ENCODE measurements around the gene TRMT1.

The TRMT1 gene

DNA sequence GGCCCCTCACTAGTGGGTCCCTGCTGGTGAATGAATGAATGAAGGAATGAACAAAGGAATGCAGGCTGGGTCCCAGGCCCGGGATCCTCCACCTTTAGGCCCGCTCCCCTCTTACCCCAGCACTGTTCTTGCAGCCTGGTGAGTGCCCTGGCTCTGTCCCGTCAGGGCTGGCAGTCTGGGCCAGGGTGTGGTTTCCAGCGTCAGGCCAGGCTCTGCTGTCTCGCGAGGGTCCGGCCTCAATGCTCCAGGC, 14.2 kb downstream of the TRMT1 start:
- DNase-seq (ENCODE audit: low read depth), result no peak

DNA sequence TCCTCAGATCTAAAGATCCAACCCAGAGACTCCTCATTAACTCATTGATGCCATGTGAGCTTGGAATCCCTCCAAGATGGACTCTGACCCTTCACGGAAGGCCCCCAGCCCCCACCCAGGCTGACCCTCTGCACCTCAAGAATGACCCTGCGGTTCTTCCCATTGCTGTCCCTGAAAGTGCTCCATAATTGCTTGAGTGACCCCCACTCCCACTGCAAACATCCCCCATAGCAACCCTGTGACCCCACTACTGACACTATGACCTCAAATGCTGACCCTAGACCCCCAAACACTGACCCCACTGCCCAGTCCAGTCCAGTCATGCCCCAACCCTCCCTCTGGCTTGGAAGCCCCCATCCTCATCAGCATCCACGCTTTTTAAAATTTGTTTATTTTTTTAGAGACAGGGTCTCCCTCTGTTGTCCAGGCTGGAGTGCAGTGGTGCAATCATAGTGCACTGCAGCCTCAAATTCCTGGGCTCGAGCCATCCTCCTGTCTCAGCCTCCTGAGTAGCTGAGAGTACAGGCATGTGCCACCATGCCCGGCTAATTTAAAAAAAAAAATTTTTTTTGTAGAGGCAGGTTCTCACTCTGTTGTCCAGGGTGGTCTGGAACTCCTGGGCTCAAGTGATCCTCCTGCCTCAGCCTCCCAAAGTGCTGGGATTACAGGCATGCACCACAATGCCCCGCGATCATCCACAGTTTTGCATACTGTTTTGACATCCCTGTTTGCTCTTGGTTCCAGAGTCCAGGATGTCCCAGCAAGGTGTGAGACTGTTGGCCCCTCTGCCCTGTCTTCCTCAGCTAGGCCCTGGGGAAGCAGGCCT, 14.7 kb downstream of the TRMT1 start:
- no peak for DNase-seq (ENCODE audit: low read depth)

DNA sequence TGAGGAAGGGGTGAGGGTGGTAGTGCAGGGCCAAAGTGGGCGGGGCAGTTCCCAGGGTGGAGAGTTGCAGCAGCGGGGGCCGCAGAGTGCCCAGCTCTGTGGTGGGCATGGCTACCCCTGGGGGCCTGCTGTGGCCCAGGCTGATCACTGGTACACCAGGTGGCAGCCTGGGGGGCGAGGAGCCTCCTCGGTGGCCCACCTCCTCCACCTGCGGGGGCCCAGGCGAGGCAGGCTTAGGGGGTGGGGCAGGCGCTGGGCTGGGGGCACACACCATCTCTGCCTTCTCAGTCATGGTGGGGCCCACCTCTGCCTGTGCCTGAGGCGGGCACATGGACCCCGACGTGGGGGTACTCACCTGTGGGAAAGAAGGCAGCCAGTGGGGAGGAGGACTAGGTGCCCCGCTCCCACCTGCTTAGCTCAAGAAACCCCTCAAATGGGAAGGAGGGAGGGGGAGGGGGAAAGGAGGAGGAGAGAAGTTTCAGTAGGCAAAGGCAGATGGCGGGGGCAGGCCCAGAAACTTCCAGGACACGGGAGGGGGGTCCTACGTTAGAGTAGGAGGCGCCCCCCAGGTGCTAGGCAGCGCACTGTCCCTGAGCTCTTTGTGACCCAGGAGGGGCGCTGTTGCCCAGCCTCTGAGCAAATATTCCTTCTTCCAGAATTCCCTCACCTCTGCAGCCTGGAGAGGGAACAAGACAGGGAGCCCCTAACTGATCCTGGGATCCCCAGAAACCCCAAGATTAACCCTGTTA, 15.5 kb downstream of the TRMT1 start:
- peak; percentile 76 for DNase-seq (ENCODE audit: low read depth)

DNA sequence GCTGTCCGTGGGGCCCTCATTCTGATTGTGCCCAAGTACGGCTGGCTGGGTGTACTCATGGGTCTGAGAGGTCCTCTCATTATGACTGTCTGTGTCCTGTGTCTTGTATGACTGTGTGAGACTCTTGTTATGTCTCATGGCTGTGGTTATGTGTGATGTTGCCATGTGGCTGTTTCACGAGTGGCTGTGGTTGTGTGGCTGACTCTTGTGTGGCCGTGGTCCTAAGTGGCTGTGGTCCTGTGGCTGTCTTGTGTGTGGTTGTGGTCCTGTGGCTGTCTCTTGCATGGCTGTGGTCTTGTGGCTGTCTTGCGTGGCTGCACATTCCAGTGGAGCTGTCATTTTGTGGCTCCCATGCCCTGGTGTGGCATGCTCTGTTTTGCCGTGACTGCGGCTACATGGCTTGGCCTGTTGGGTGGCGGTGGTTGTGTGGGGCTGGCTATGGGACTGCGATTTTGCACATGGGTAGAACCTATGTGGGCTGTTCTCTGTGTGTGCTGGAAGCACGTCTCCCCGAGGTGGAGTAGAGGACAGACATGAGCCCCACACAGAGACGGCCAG, 16.4 kb downstream of the TRMT1 start:
- no peak for DNase-seq (ENCODE audit: low read depth)

DNA sequence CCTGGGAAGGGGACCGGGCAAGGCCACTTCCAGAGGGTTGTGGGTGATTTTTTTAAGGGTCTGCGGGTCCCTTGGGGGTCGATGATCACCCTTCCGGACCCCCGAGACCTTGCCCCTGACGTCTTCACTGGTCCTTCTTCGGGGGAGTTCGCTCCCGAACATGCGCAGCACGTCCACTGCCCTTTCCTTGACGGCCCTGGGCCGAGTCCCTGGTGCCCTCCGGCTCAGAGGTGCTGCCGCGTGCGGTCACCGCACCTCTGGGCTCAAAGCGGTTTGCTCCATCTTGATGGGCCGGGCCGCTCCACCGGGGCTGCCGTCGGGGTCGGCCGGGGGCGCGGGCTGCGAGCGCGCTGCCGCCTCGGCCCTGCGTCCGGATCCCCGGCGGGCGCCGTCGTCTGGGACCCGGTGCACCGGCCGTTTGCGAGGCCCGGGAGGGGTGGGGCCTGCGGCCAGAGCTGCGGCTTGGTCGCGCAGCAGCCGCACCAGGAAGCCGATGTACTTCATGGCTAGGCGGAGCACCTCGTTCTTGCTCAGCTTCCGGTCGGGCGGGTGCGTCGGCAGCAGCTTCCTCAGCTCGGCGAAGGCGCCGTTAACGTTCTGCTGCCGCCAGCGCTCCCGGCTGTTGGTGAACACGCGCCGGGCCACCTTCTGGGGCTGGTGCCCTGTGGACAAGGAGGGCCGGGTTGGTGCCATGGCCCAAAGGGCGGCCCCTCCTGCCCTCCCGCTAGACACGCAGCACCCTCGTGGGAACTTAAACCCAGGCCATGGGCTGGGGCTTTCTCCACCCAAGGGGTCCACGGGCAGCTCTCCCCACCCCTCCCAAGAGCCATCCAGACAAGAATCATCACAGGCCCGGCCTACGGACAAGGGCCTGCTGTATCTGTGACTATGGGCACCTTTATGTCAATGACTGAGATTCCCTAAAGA, 17.2 kb downstream of the TRMT1 start:
- DNase-seq (ENCODE audit: low read depth), result no peak

DNA sequence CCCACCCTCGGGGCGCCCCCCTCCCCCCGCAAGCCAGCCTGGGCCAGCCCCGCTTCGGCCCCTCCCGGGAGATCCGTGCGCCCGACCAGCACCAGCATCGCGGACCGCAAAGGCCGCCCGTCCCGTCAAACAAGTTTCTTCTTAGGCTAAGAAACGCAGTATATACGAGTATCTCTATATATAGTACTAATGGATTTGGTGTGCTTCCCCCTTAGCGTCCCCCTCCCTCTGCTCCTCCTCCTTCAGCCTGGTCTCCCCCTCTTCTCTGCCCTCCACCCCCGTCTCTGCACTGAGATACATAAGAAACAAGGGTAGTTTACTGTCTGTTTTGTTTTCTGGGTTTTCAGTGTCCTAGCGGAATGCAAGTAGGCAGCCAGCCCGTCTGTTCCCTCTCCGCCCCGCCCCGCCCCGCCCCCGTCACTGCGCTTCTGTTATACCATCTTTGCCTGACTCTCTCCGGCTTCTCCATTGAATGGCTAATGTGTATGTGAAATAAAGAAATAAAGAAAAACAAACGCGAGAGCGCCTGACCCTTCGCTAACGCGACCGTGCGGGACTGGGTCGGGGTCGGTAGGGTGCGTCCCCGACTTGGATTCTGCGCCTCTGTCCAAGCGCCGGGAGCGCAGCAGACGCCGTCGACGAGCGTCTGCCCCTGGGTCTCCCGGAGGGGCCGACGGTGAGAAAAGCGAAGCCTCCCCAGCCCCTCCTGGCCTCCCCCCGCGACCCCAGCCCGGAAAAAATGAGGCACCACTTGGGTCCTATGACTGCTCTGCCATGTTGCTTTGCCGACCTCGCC, 18.1 kb downstream of the TRMT1 start:
- DNase-seq (ENCODE audit: low read depth), result no peak

DNA sequence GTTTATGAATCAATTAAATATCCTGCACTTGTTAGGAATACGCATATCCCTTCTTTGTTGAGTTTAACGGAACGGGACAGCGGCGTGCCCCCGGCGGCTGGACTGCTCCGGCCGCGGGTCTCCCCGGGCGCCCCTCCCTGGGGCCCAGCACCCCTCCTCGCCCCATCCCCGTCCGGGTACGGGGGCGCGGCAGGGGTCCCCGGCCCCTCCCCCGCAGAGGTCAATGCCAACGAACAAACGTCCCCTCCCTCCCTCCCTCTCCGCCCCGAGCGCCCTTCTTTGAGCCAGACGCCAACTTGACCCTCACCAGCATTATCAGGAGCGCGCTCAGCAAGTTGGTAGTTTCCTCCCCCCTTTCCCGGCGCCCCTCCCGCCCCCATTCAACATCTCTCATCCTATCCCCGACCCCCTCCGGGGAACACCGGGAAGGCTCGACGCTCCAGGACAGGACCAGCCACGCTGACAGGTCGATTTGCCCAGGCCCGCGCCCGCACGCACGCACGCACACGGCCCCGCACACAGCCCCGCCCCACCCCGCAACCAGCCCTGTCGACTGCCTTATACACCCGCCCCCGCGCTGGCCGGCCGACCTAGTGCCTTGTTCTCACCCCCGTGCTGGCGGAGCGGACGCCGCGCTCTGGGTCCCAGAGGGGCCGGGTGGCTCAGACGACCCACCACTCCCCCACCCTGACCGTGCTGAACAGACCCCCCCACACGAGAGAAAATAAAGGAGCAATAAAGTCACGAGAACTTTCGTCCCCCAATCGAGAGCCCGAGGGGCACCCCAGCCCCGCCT, 18.9 kb downstream of the TRMT1 start:
- DNase-seq (ENCODE audit: low read depth), result peak; percentile 84

DNA sequence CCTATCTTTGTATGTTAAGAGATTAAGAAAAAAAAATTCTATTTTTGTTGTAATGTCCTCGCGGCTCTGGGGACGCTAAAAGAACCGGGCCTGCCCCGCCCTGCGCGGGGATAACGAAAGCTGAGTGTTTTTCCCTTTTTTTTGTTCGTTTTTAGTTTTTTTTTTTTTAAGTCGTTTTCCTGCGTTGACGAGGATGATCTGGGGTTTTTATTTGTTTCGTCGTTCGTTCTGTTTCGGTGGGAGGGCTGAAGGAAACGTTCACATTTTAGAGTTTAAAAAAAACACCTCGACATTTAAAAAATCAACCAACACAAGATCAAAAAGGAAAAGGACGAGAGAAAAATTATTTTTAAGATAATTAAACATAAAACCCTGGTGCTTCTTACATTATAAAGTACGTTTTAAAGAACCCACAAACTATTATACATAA, 19.5 kb downstream of the TRMT1 start:
- no peak for DNase-seq (ENCODE audit: low read depth)

DNA sequence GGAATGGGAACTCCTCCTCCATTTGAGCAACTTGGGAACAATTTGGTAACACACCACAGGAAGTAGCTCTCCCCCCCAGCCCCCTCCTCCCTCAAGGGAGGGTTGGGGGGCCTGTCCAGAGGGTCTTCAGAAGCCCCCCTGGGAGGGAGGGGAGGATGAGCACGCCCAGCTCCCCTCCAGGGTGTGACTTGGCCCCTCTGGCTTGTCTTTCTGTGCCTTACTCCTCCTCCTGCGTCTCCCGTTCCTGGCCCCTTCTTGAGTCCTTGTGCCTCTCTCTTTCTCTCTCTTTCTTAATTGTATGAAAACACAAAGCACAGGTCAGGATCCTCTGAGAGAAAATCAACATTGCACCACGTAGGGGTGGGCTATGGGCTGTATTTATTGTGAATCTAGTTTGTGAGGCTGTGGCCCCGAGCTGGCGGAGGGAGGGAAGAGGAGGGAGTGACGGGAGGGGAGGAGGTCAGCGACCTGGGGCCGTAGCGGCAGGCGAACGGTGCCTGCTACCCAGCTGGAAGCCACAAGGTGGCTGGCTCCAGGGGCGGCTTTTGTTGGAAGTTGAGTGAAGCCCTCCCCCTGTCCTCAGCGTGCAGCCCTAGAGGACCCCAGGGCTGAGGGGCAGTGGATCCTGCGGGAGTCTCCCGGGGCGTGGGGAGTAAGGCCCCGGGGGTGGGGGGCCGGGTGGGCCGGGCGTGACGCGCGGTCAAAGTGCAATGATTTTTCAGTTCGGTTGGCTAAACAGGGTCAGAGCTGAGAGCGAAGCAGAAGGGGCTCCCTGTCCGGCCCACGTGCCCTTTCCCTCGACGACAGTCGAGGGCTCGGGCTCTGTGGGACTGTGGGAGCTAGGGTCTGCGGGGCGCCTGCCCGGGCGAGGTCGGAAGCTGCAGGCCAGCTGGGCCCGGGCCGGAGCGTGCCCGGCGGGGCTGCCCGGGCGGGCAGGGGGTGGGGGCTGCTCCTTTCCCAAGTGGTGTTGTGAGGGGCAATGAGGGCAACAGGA, 20.3 kb downstream of the TRMT1 start:
- DNase-seq (ENCODE audit: low read depth), result no peak

DNA sequence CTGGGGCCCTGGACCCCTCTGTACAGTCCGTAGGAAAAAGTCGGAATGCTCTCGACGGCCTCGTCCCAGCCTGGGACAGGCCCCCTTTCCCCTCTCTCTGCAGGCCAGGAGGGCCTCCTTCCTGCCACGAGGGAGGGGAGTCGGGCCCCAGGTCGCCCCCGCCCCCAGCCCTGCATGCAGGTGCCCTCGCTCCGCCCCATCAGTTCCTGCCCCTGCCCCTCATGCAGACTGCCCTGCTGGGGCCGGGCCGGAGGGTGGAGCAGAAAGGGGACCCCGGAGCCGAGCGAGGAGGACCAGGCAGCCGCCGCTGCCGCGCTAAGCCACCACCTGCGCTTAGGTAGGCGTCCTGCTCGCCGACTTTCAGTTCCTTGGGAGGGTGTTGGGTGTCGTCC, 21.2 kb downstream of the TRMT1 start:
- DNase-seq (ENCODE audit: low read depth), result no peak

DNA sequence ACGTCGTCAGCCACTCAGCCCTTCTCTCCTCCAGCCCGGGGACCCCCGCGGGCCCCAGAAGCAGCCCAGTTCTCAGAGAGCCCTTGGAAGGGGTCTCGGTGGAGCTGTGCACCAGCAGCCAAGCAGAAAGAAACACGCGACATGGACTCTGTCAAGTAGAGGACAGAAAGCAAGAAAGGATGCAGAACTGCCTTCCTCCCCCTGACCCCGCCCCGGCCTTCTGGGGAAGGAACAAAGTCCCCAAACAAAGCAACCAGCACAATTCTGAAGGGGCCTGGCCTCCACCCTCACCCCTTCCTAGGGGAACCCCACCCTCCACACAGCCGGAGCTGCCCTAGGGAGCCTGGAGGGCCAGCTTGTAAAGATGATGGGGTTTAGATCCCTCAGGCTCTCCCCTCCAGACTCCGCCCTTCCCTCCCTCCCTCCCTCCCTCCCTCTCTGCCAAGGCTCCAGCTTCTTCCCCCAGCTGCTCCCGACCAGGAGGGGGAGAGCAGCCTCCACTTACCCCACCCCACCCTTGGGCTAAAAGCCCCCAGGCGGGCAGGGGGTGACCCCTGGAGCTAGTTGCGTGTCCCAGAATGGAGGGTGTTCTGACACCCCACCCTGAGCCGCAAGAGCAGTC, 21.7 kb downstream of the TRMT1 start:
- DNase-seq (ENCODE audit: low read depth), result no peak

DNA sequence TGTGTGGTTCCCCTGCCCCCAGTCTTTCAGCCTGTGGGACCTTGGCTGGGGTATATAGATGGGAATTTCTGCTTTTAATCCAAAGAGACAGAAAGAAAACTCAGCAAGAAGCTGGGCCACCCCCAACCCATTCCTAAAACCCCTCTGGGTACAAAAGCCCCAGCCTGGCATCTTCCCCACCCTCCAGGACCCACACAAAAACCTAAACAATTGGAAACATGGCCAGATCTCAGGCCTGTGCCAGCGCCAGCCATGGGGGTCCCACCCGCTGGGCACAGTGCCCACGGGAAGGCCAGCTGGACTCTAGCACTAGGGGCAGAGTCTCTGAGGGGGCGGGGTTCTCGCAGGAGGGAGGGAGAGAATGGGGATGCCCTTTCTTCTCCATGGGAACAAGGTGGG, 22.4 kb downstream of the TRMT1 start:
- DNase-seq (ENCODE audit: low read depth), result no peak

DNA sequence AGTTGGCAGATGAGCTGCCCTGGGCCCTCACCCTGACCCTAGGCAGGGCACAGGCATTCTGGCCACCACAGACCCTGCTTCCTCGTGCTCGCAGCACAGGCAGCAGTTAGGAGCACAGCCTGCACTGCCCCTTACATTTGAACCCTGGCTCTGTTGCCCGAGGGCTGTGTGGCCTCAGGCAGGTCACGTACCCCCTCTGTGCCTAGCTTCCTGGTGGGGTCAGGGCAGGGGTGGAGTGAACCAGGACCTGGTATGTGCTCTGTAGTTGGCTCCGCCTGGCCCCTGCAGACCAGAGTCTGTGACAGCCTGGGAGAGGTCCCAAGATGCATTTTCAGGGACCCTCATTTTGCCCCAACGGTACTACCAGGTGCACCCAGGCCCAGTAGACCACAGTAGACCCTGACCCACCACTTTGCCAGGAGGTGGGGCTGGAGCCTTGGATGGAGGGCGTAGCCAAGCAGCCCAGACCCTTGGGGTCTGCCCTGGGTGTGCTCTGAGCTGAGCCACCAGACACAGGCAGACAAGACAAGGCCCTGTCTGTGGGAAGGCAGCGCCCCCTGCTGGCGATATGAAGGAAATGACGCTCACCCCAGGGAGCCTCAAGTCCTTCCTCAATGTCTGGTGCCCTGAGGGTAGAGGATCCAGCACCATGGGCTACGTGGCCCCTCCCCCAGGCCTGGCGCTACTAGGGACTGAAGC, 23.0 kb downstream of the TRMT1 start:
- peak; percentile 85 for DNase-seq (ENCODE audit: low read depth)

DNA sequence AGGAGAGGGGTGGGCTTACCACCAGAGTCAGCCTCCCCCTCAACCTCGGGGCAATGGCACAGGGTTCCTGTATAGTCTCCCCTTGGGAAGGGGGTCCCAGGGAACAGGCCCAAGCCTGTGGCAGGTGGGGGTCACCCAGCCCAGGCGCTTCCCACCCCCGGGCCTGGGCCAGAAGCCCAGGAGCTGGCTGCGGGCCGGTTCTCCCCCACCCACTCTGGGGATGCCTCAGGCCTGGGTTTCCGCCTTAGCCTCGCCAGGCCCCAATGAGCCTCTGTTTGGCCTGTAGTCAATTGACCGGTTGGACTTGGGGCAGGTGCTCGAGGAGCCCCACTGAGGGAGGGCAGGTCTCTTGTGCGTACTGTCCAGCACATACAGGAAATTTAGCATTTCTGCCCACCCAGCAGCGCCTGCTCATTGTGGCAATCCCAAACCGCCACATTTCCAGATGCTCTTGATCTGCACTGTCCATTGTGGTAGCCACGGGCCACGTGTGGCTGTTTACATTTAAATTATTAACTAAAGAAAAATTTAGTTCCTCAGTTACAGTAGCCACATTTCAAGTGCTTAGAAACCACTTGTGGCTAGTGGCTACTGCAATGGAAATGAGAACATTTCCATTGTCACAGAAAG, 23.8 kb downstream of the TRMT1 start:
- DNase-seq (ENCODE audit: low read depth), result no peak

DNA sequence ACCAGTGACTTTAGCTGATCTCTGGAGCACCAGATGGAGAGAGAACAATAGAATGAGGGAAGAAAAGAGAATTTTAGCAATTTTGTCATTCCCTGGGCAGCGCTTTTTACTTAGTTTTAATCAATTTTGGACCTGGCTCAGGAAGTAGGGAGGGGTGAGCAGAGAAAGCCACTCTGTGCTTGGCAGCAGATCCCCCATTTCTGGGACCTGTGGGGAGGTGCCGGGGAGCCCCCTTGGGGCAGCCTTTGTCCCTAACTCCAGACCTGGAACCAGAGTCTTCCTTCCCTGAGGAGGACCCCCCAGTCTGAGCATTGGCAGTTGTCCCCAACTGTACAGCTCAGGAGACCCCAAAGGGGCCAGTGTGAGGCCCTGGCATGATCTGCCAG, 24.4 kb downstream of the TRMT1 start:
- DNase-seq (ENCODE audit: low read depth), result no peak

DNA sequence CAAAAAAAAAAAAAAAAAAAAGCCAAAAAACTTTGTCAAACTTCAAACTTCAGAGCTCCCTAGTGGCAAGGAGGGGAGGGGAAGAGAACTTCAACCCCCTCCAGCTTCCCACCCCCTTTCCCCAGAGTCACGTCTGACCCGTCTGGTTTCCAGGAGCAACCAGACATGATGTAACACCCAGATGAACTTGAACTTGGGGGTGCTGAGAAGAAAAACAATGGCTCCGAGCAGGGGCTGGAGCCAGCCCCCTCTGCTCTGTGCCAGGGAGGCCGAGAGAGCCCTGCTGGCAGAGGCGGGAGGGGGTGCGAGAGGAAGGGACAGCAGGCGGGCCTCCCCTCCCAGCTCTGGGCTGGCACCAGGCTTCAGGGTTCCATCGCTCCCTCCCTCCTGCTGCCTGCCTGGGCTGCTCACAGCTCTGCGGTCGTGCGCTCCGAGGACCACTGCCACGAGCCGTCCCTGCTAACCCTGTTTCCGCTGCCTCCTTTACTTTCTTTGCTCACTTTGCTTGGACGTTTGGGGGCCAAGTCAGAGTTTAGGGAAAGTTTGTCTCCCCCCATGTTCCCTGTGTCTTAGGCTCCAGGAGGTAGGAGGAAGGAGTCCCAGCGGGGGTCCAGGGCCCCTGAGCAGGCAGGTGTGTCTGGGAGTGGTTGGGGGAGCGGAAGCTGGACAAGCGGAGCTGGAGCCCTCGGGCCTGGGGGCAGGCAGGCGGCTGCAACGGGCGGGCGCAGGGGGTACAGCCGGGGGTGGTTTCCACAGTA, 25.0 kb downstream of the TRMT1 start:
- DNase-seq (ENCODE audit: low read depth), result no peak
